K562 (cell line): ENCODE measurements around the gene LMOD1. TPM values are rescaled to one million over a fixed set of nuclear protein-coding genes. Genes with fewer than 3 reads are reported as not detected.

Source experiments
- BMI1 ChIP-seq: fragments of 150-350 bp; IDR thresholded peaks from 2 replicates; pipeline ENCODE4 v1.6.1; 2014; ENCODE audit warnings: low read length
- EP400 ChIP-seq: fragments of 450-650 bp; IDR thresholded peaks from 2 replicates; pipeline ENCODE4 v1.6.1; 2017; ENCODE audit warnings: antibody characterized with exemption, mild to moderate bottlenecking, moderate library complexity
- ETV6 ChIP-seq, 3 experiments: fragments of 150-350 bp in 1 of 3; sonication (generic) in 1 of 3; formaldehyde crosslinking in 1 of 3; IDR thresholded peaks; 2 replicates each; pipeline versions ENCODE4 v1.6.1 to v1.8.0; 2014 to 2022; ENCODE audit warnings: borderline replicate concordance in 2 of 3, low read depth in 2 of 3, antibody characterized with exemption in 1 of 3, low read length in 1 of 3, mild to moderate bottlenecking in 1 of 3, missing genetic modification reagents in 1 of 3
- MTA3 ChIP-seq: fragments of 450-650 bp; formaldehyde crosslinking; IDR thresholded peaks from 2 replicates; pipeline ENCODE4 v1.6.1; 2017; ENCODE audit warnings: mild to moderate bottlenecking, borderline replicate concordance
- PHTF2 ChIP-seq: fragments of 250-450 bp; sonication (Bioruptor Pico); IDR thresholded peaks from 2 replicates; pipeline ENCODE4 v1.5.0; 2021; ENCODE audit warnings: mild to moderate bottlenecking
- POLR2A ChIP-seq: fragments of 450-650 bp; conservative IDR thresholded peaks from 2 replicates; pipeline ENCODE4 v1.6.1; 2016
- POLR2AphosphoS2 ChIP-seq: IDR thresholded peaks from 2 replicates; pipeline ENCODE4 v1.6.1; 2012; ENCODE audit warnings: low read length, improper control_type of control experiment
- POLR2AphosphoS5 ChIP-seq: IDR thresholded peaks from 2 replicates; pipeline ENCODE4 v1.6.1; 2011; ENCODE audit warnings: mild to moderate bottlenecking, low read depth, low read length, moderate library complexity; ENCODE audit not compliant: control insufficient read depth, insufficient read depth
- SIN3B ChIP-seq: fragments of 450-650 bp; IDR thresholded peaks from 2 replicates; pipeline ENCODE4 v1.6.1; 2017; ENCODE audit warnings: low read depth, mild to moderate bottlenecking, moderate library complexity
- TARDBP ChIP-seq: fragments of 450-650 bp; IDR thresholded peaks from 2 replicates; pipeline ENCODE4 v1.6.1; 2016
- ZNF146 ChIP-seq: IDR thresholded peaks from one replicate; pipeline ENCODE4 v1.6.1; 2018; ENCODE audit warnings: missing compliant biosample characterization; ENCODE audit not compliant: unreplicated experiment
- ZNF224 ChIP-seq: sonication (generic); formaldehyde crosslinking; IDR thresholded peaks from 2 replicates; pipeline ENCODE4 v1.8.0; 2022; ENCODE audit warnings: mild to moderate bottlenecking, missing genetic modification reagents
- ZNF263 ChIP-seq: sonication (generic); formaldehyde crosslinking; IDR thresholded peaks from 2 replicates; pipeline ENCODE4 v1.8.0; 2022; ENCODE audit warnings: mild to moderate bottlenecking, missing genetic modification reagents, borderline replicate concordance
- ZNF444 ChIP-seq: fragments of 250-450 bp; sonication (Bioruptor Pico); IDR thresholded peaks from 2 replicates; pipeline ENCODE4 v1.4.0; 2020; ENCODE audit warnings: mild to moderate bottlenecking, moderate library complexity
- polyA plus RNA-seq, 8 experiments: library from polyadenylated mRNA; depleted of rRNA in 4 of 8; stranded (reverse) in 5 of 8; unstranded in 3 of 8; fragments of >200 nt; fragmentation: Nextera tagmentation in 2 of 8; fragmentation: Illumina TruSeq in 1 of 8; extraction: Ambion mirVana in 2 of 8; extraction: Trizol in 1 of 8; gene quantifications; 2 replicates each; pipeline versions ENCODE4 v1.2.1 to v1.2.3, GENCODE V29; 2011 to 2014; ENCODE audit warnings: inconsistent platforms in 1 of 8, missing spikeins in 1 of 8
- total RNA-seq, 7 experiments: library from RNA; depleted of rRNA in 6 of 7; stranded (reverse); fragments of >200 nt in 6 of 7; fragmentation: Illumina TruSeq in 2 of 7; extraction: Trizol in 2 of 7; gene quantifications; 2 replicates each; pipeline versions ENCODE4 v1.2.1 to v1.2.3, GENCODE V29; 2011 to 2021; ENCODE audit warnings: low replicate concordance in 1 of 7
- TF ChIP-seq, protein P1 (sequence below): sonication (generic); formaldehyde crosslinking; IDR thresholded peaks from 2 replicates; pipeline ENCODE4 v1.9.0; 2022; ENCODE audit warnings: mild to moderate bottlenecking, missing genetic modification reagents
- TF ChIP-seq, protein P2 (sequence below): fragments of 250-450 bp; sonication (Bioruptor Pico); IDR thresholded peaks from 2 replicates; pipeline ENCODE4 v1.4.0; 2020; ENCODE audit warnings: mild to moderate bottlenecking, moderate library complexity
- TF ChIP-seq, protein P3 (sequence below): fragments of 250-450 bp; sonication (Bioruptor Pico); IDR thresholded peaks from 2 replicates; pipeline ENCODE4 v1.4.0; 2020; ENCODE audit warnings: borderline replicate concordance
- TF ChIP-seq, protein P4 (sequence below), 2 experiments: fragments of 450-650 bp; conservative IDR thresholded peaks; 2 replicates each; pipeline ENCODE4 v1.6.1; 2017; ENCODE audit warnings: mild to moderate bottlenecking in 2 of 2, moderate library complexity in 2 of 2
- TF ChIP-seq, protein P5 (sequence below): IDR thresholded peaks from 3 replicates; pipeline ENCODE4 v1.6.1; 2011; ENCODE audit warnings: borderline replicate concordance, mild to moderate bottlenecking, moderate library complexity; ENCODE audit not compliant: insufficient read length; ENCODE audit errors: extremely low read depth

Gene LMOD1
- total and polyA plus RNA-seq, 9 of the 15 experiments (the other 6 are each of a cell fraction or from before 2014, with no cell fraction given) = 0.03 to 0.54 (median 0.38) TPM; not detected in 1

DNA sequence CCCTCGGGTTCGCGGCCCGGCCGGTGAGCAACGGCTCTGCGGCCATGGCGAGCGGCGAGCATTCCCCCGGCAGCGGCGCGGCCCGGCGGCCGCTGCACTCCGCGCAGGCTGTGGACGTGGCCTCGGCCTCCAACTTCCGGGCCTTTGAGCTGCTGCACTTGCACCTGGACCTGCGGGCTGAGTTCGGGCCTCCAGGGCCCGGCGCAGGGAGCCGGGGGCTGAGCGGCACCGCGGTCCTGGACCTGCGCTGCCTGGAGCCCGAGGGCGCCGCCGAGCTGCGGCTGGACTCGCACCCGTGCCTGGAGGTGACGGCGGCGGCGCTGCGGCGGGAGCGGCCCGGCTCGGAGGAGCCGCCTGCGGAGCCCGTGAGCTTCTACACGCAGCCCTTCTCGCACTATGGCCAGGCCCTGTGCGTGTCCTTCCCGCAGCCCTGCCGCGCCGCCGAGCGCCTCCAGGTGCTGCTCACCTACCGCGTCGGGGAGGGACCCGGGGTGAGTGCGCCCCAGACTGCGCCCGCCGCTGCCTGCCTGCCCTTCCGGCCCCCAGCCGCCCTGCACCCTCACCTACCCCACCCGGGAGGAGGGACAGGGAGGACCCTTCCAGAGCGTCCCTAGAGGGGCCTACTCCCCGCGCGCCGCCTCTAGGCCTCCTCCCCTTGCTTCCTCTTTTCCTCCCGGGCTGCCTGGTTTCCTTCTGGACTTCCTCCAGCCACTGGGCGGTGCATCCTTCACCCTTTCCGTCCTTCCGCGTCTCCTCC, 36.5 kb upstream of the LMOD1 start, which contains the start of gene RNPEP (continued):
- TF ChIP-seq, protein P1, sequence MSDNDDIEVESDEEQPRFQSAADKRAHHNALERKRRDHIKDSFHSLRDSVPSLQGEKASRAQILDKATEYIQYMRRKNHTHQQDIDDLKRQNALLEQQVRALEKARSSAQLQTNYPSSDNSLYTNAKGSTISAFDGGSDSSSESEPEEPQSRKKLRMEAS (CRISPR knock-in tag) = peak; percentile 72
- TF ChIP-seq TARDBP (no peak; the same call in 1 of the 2 replicates), BMI1 (no peak), ZNF146 (CRISPR knock-in tag) (no peak), PHTF2 (CRISPR knock-in tag) (no peak), ETV6 (IDR thresholded peaks at IDR 0.05; ENCODE audit: borderline replicate concordance in 1 of 2, low read depth in 2 of 2, low read length in 1 of 2) (peak; percentile 74 to 89; a peak in 3 of 4 replicates), ETV6 (CRISPR knock-in tag; IDR thresholded peaks at IDR 0.05; ENCODE audit: borderline replicate concordance) (peak; percentile 67; the same call in 1 of the 2 replicates), SIN3B (peak; percentile 58), ZNF224 (peak; percentile 22; the same call in 1 of the 2 replicates), ZNF444 (CRISPR knock-in tag) (no peak), MTA3 (peak; percentile 91), POLR2A (peak; percentile 84), EP400 (peak; percentile 85; the same call in 1 of the 2 replicates), POLR2AphosphoS5 (peak; percentile 71; the same call in 1 of the 2 replicates), POLR2AphosphoS2 (no peak), ZNF263 (CRISPR knock-in tag) (peak; percentile 100)
- TF ChIP-seq, protein P2, sequence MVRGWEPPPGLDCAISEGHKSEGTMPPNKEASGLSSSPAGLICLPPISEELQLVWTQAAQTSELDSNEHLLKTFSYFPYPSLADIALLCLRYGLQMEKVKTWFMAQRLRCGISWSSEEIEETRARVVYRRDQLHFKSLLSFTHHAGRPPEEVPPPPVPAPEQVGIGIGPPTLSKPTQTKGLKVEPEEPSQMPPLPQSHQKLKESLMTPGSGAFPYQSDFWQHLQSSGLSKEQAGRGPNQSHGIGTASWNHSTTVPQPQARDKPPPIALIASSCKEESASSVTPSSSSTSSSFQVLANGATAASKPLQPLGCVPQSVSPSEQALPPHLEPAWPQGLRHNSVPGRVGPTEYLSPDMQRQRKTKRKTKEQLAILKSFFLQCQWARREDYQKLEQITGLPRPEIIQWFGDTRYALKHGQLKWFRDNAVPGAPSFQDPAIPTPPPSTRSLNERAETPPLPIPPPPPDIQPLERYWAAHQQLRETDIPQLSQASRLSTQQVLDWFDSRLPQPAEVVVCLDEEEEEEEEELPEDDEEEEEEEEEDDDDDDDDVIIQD (CRISPR knock-in tag) = peak; percentile 73; the same call in 1 of the 2 replicates
- TF ChIP-seq, protein P3, sequence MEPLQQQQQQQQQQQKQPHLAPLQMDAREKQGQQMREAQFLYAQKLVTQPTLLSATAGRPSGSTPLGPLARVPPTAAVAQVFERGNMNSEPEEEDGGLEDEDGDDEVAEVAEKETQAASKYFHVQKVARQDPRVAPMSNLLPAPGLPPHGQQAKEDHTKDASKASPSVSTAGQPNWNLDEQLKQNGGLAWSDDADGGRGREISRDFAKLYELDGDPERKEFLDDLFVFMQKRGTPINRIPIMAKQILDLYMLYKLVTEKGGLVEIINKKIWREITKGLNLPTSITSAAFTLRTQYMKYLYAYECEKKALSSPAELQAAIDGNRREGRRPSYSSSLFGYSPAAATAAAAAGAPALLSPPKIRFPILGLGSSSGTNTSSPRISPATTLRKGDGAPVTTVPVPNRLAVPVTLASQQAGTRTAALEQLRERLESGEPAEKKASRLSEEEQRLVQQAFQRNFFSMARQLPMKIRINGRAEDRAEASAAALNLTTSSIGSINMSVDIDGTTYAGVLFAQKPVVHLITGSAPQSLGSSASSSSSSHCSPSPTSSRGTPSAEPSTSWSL = peak; percentile 26; the same call in 1 of the 2 replicates
- TF ChIP-seq, protein P4, sequence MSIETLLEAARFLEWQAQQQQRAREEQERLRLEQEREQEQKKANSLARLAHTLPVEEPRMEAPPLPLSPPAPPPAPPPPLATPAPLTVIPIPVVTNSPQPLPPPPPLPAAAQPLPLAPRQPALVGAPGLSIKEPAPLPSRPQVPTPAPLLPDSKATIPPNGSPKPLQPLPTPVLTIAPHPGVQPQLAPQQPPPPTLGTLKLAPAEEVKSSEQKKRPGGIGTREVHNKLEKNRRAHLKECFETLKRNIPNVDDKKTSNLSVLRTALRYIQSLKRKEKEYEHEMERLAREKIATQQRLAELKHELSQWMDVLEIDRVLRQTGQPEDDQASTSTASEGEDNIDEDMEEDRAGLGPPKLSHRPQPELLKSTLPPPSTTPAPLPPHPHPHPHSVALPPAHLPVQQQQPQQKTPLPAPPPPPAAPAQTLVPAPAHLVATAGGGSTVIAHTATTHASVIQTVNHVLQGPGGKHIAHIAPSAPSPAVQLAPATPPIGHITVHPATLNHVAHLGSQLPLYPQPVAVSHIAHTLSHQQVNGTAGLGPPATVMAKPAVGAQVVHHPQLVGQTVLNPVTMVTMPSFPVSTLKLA (conservative IDR thresholded peaks at IDR 0.05) = peak; percentile 9 to 73; a peak in 2 of 4 replicates
- TF ChIP-seq, protein P5, sequence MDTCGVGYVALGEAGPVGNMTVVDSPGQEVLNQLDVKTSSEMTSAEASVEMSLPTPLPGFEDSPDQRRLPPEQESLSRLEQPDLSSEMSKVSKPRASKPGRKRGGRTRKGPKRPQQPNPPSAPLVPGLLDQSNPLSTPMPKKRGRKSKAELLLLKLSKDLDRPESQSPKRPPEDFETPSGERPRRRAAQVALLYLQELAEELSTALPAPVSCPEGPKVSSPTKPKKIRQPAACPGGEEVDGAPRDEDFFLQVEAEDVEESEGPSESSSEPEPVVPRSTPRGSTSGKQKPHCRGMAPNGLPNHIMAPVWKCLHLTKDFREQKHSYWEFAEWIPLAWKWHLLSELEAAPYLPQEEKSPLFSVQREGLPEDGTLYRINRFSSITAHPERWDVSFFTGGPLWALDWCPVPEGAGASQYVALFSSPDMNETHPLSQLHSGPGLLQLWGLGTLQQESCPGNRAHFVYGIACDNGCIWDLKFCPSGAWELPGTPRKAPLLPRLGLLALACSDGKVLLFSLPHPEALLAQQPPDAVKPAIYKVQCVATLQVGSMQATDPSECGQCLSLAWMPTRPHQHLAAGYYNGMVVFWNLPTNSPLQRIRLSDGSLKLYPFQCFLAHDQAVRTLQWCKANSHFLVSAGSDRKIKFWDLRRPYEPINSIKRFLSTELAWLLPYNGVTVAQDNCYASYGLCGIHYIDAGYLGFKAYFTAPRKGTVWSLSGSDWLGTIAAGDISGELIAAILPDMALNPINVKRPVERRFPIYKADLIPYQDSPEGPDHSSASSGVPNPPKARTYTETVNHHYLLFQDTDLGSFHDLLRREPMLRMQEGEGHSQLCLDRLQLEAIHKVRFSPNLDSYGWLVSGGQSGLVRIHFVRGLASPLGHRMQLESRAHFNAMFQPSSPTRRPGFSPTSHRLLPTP = peak; percentile 18
